ENCODE results near the gene FBXW8. TPM values are rescaled to one million over a fixed set of nuclear protein-coding genes. Genes with fewer than 3 reads are reported as not detected.

Gene FBXW8
- total RNA-seq, 1 experiment from 2014 or later: 15.6 TPM

GRCh38 chr12:116933091-116933490, 22.3 kb downstream of the FBXW8 start:
- POLR2A ChIA-PET: no interaction called here
- Mint-ChIP-seq H3K4me1 (no peaks in the 10 kb centered on the region), H3K4me3 (no peak overlapping the region), H3K27me3 (ENCODE audit: low read depth) (no peaks in the 10 kb centered on the region; the same call in 1 of the 2 replicates), H3K9me3 (peaks cover 10% of the 10 kb centered on the region), H3K36me3 (peaks cover 30% of the 10 kb centered on the region), H3K27ac (no peak overlapping the region)
- CTCF ChIA-PET: no interaction called here
- TF ChIP-seq NFATC4 (CRISPR knock-in tag; IDR thresholded peaks at IDR 0.05): no peak
- no peak for DNase-seq (ENCODE audit: low spot score)
- no peak for ATAC-seq

- H3K36me3 Mint-ChIP-seq: peaks cover 25% of the 10 kb centered on the region
- H3K4me1 Mint-ChIP-seq: no peaks in the 10 kb centered on the region
- no peak for DNase-seq (ENCODE audit: low spot score)
- H3K27me3 Mint-ChIP-seq (ENCODE audit: low read depth): no peaks in the 10 kb centered on the region; the same call in 1 of the 2 replicates
- no peak for ATAC-seq
- H3K4me3 Mint-ChIP-seq: no peak overlapping the region
- CTCF ChIA-PET: no interaction called here
- H3K27ac Mint-ChIP-seq: no peak overlapping the region
- POLR2A ChIA-PET: no interaction called here
- TF ChIP-seq TP53 (CRISPR knock-in tag; IDR thresholded peaks at IDR 0.05) (no peak), FOXJ3 (CRISPR knock-in tag; IDR thresholded peaks at IDR 0.05; ENCODE audit: borderline replicate concordance) (no peak), E2F5 (CRISPR knock-in tag; IDR thresholded peaks at IDR 0.05) (no peak), KAT7 (CRISPR knock-in tag; IDR thresholded peaks at IDR 0.05; ENCODE audit: borderline replicate concordance) (no peak), ARID4B (CRISPR knock-in tag; IDR thresholded peaks at IDR 0.05; ENCODE audit: borderline replicate concordance) (no peak), ZBTB21 (CRISPR knock-in tag; IDR thresholded peaks at IDR 0.05; ENCODE audit: borderline replicate concordance) (no peak), ATF1 (CRISPR knock-in tag; IDR thresholded peaks at IDR 0.05) (no peak), ZMAT4 (CRISPR knock-in tag; IDR thresholded peaks at IDR 0.05) (no peak), SMAD3 (CRISPR knock-in tag; IDR thresholded peaks at IDR 0.05; ENCODE audit: borderline replicate concordance) (no peak), NFE2L1 (CRISPR knock-in tag; IDR thresholded peaks at IDR 0.05) (no peak), GABPB1 (CRISPR knock-in tag; IDR thresholded peaks at IDR 0.05) (no peak), RORB (CRISPR knock-in tag; IDR thresholded peaks at IDR 0.05) (no peak), ETV6 (CRISPR knock-in tag; IDR thresholded peaks at IDR 0.05) (no peak), CDX4 (CRISPR knock-in tag; IDR thresholded peaks at IDR 0.05; ENCODE audit: borderline replicate concordance) (no peak), NFATC4 (CRISPR knock-in tag; IDR thresholded peaks at IDR 0.05) (no peak), SOX15 (CRISPR knock-in tag; IDR thresholded peaks at IDR 0.05) (no peak), ZNF281 (CRISPR knock-in tag; IDR thresholded peaks at IDR 0.05) (no peak), FOXP1 (CRISPR knock-in tag; IDR thresholded peaks at IDR 0.05; ENCODE audit: borderline replicate concordance) (no peak)
- TF ChIP-seq, protein P1, sequence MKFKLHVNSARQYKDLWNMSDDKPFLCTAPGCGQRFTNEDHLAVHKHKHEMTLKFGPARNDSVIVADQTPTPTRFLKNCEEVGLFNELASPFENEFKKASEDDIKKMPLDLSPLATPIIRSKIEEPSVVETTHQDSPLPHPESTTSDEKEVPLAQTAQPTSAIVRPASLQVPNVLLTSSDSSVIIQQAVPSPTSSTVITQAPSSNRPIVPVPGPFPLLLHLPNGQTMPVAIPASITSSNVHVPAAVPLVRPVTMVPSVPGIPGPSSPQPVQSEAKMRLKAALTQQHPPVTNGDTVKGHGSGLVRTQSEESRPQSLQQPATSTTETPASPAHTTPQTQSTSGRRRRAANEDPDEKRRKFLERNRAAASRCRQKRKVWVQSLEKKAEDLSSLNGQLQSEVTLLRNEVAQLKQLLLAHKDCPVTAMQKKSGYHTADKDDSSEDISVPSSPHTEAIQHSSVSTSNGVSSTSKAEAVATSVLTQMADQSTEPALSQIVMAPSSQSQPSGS (CRISPR knock-in tag; IDR thresholded peaks at IDR 0.05; ENCODE audit: borderline replicate concordance, low read depth): no peak
- TF ChIP-seq, protein P2, sequence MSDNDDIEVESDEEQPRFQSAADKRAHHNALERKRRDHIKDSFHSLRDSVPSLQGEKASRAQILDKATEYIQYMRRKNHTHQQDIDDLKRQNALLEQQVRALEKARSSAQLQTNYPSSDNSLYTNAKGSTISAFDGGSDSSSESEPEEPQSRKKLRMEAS (CRISPR knock-in tag; IDR thresholded peaks at IDR 0.05): no peak
- H3K9me3 Mint-ChIP-seq: peaks cover 10% of the 10 kb centered on the region
Observed at GRCh38 chr12:116933512-116934246, 22.9 kb downstream of the FBXW8 start.

Data from WTC11 (cell line).